IMR-90 (cell line): ENCODE measurements around the gene TSPAN4. TPM values are rescaled to one million over a fixed set of nuclear protein-coding genes. Genes with fewer than 3 reads are reported as not detected.

Experiments
- ATAC-seq: fragments of 200-7000 bp; cut with Tn5 transposase; 2 replicates; pipeline ENCODE4 v1.9.1; 2020; ENCODE audit warnings: low read depth, mild to moderate bottlenecking, moderate library complexity
- BruUV-seq: library from RNA; stranded (reverse); fragments of 400-500 nt; replicated peaks from 2 replicates; lab custom pipeline; 2021; lab: Mats Ljungman, UMichigan
- CTCF ChIA-PET: fragments of 300-600 bp; formaldehyde crosslinking; extraction: SDS; loops from one replicate; lab custom pipeline; 2021; ENCODE audit warnings: antibody characterized with exemption; lab: Yijun Ruan, JAX
- POLR2A ChIA-PET: fragments of 300-600 bp; sonication (Branson Sonifier 250); formaldehyde crosslinking; loops from one replicate; lab custom pipeline; 2022; ENCODE audit warnings: antibody characterized with exemption; ENCODE audit not compliant: unreplicated experiment; lab: Charles Lee
- DNase-seq: peaks from one replicate; pipeline ENCODE4 v3.0.0; 2013
- H2AFZ ChIP-seq: replicated peaks from 2 replicates; pipeline ENCODE3; 2013; ENCODE audit warnings: low read length, mild to moderate bottlenecking; ENCODE audit not compliant: poor library complexity
- H2AK5ac ChIP-seq: 2 replicates; pipeline ENCODE4 v1.6.1; 2013; ENCODE audit warnings: low read depth, low read length, inconsistent platforms
- H2AK9ac ChIP-seq: replicated peaks from 2 replicates; pipeline ENCODE3; 2013; ENCODE audit warnings: mild to moderate bottlenecking, low read depth, low read length, moderate library complexity; ENCODE audit not compliant: poor library complexity
- H2BK120ac ChIP-seq: 2 replicates; pipeline ENCODE4 v1.6.1; 2013; ENCODE audit warnings: low read depth, low read length, inconsistent platforms
- H2BK15ac ChIP-seq: 3 replicates; pipeline ENCODE4 v1.6.1; 2013; ENCODE audit warnings: low read depth, low read length, inconsistent platforms
- H2BK20ac ChIP-seq: 2 replicates; pipeline ENCODE4 v1.6.1; 2013; ENCODE audit warnings: low read depth, mild to moderate bottlenecking, inconsistent platforms, low read length, moderate library complexity
- H2BK5ac ChIP-seq: 2 replicates; pipeline ENCODE4 v1.6.1; 2013; ENCODE audit warnings: mild to moderate bottlenecking, low read depth, low read length, inconsistent platforms; ENCODE audit not compliant: poor library complexity, severe bottlenecking
- H3K14ac ChIP-seq: replicated peaks from 2 replicates; pipeline ENCODE4 v1.6.1; 2013; ENCODE audit warnings: low read depth, low read length, inconsistent platforms
- H3K18ac ChIP-seq: 2 replicates; pipeline ENCODE4 v1.6.1; 2013; ENCODE audit warnings: low read depth, low read length, control low read depth
- H3K23ac ChIP-seq: 2 replicates; pipeline ENCODE4 v1.6.1; 2013; ENCODE audit warnings: low read depth, low read length, inconsistent platforms
- H3K27ac ChIP-seq: 2 replicates; pipeline ENCODE4 v1.5.1; 2013; ENCODE audit warnings: mild to moderate bottlenecking, control low read depth, low read length; ENCODE audit not compliant: insufficient read depth
- H3K27me3 ChIP-seq: 2 replicates; pipeline ENCODE4 v1.6.1; 2013; ENCODE audit warnings: low read length; ENCODE audit not compliant: control insufficient read depth, insufficient read depth
- H3K36me3 ChIP-seq: 2 replicates; pipeline ENCODE4 v1.6.1; 2013; ENCODE audit warnings: low read length, mixed read lengths; ENCODE audit not compliant: control insufficient read depth, insufficient read depth
- H3K4ac ChIP-seq: 2 replicates; pipeline ENCODE4 v1.6.1; 2013; ENCODE audit warnings: low read depth, low read length, inconsistent platforms
- H3K4me1 ChIP-seq: 2 replicates; pipeline ENCODE4 v1.6.1; 2013; ENCODE audit warnings: low read length, mixed read lengths; ENCODE audit not compliant: control insufficient read depth, insufficient read depth
- H3K4me2 ChIP-seq: 2 replicates; pipeline ENCODE4 v1.6.1; 2013; ENCODE audit warnings: low read depth, mild to moderate bottlenecking, control low read depth, low read length, moderate library complexity
- H3K4me3 ChIP-seq: 2 replicates; pipeline ENCODE4 v1.5.1; 2013; ENCODE audit warnings: low read depth, mild to moderate bottlenecking, control low read depth, low read length, moderate library complexity; ENCODE audit not compliant: insufficient read depth
- H3K56ac ChIP-seq: 2 replicates; pipeline ENCODE4 v1.6.1; 2013; ENCODE audit warnings: low read length, inconsistent platforms; ENCODE audit not compliant: insufficient read depth; ENCODE audit errors: extremely low read depth
- H3K79me1 ChIP-seq, 2 experiments: 2 replicates each; pipeline ENCODE4 v1.6.1; 2013; ENCODE audit warnings: low read length in 2 of 2, inconsistent platforms in 1 of 2, low read depth in 1 of 2
- H3K9ac ChIP-seq: 2 replicates; pipeline ENCODE4 v1.6.1; 2013; ENCODE audit warnings: low read depth, low read length, control low read depth
- H3K9me1 ChIP-seq: 2 replicates; pipeline ENCODE4 v1.6.1; 2013; ENCODE audit warnings: low read length, inconsistent platforms; ENCODE audit not compliant: insufficient read depth
- H3K9me3 ChIP-seq: 2 replicates; pipeline ENCODE4 v1.6.1; 2013; ENCODE audit warnings: low read length; ENCODE audit not compliant: control insufficient read depth, insufficient read depth
- H4K20me1 ChIP-seq: 2 replicates; pipeline ENCODE4 v1.6.1; 2013; ENCODE audit warnings: low read length, inconsistent platforms; ENCODE audit not compliant: insufficient read depth
- H4K5ac ChIP-seq: 2 replicates; pipeline ENCODE4 v1.6.1; 2013; ENCODE audit warnings: mild to moderate bottlenecking, low read depth, low read length, control low read depth
- H4K8ac ChIP-seq, 2 experiments: 2 replicates each; pipeline ENCODE4 v1.6.1; 2013; ENCODE audit warnings: low read depth in 2 of 2, low read length in 2 of 2, control low read depth in 1 of 2, inconsistent platforms in 1 of 2
- H4K91ac ChIP-seq: 2 replicates; pipeline ENCODE4 v1.6.1; 2013; ENCODE audit warnings: low read depth, low read length, inconsistent platforms; ENCODE audit not compliant: insufficient read depth
- BHLHE40 ChIP-seq: fragments of 150-350 bp; IDR thresholded peaks from 2 replicates; pipeline ENCODE4 v1.6.1; 2016; ENCODE audit warnings: mild to moderate bottlenecking, low read depth, low read length
- CEBPB ChIP-seq: IDR thresholded peaks from 2 replicates; pipeline ENCODE4 v1.6.1; 2012; ENCODE audit warnings: low read depth, low read length, improper control_type of control experiment
- CHD1 ChIP-seq: IDR thresholded peaks from 2 replicates; pipeline ENCODE4 v1.6.1; 2012; ENCODE audit warnings: low read depth, low read length, improper control_type of control experiment
- CTCF ChIP-seq: conservative IDR thresholded peaks from 2 replicates; pipeline ENCODE4 v1.5.1; 2012; ENCODE audit warnings: mild to moderate bottlenecking, low read depth, low read length, improper control_type of control experiment
- ELK1 ChIP-seq: fragments of 150-350 bp; IDR thresholded peaks from 2 replicates; pipeline ENCODE4 v1.6.1; 2016; ENCODE audit warnings: low read depth, mild to moderate bottlenecking, low read length, moderate library complexity, borderline replicate concordance
- FOS ChIP-seq: fragments of 150-350 bp; IDR thresholded peaks from 2 replicates; pipeline ENCODE4 v1.6.1; 2016; ENCODE audit warnings: low read depth, low read length
- MAFK ChIP-seq: IDR thresholded peaks from 2 replicates; pipeline ENCODE4 v1.6.1; 2012; ENCODE audit warnings: low read depth, low read length, improper control_type of control experiment
- MAZ ChIP-seq: IDR thresholded peaks from 2 replicates; pipeline ENCODE4 v1.6.1; 2012; ENCODE audit warnings: low read depth, mild to moderate bottlenecking, low read length, improper control_type of control experiment, moderate library complexity, borderline replicate concordance
- MXI1 ChIP-seq: IDR thresholded peaks from 2 replicates; pipeline ENCODE4 v1.6.1; 2012; ENCODE audit warnings: low read depth, mild to moderate bottlenecking, low read length, moderate library complexity, borderline replicate concordance
- NFE2L2 ChIP-seq: fragments of 150-350 bp; IDR thresholded peaks from 2 replicates; pipeline ENCODE4 v1.6.1; 2016; ENCODE audit warnings: low read depth, mild to moderate bottlenecking, low read length
- POLR2A ChIP-seq: IDR thresholded peaks from 2 replicates; pipeline ENCODE4 v1.6.1; 2012; ENCODE audit warnings: mild to moderate bottlenecking, low read depth, low read length
- RAD21 ChIP-seq: IDR thresholded peaks from 2 replicates; pipeline ENCODE4 v1.6.1; 2012; ENCODE audit warnings: low read length, improper control_type of control experiment
- RCOR1 ChIP-seq: IDR thresholded peaks from 2 replicates; pipeline ENCODE4 v1.6.1; 2012; ENCODE audit warnings: mild to moderate bottlenecking, low read length, improper control_type of control experiment; ENCODE audit not compliant: insufficient replicate concordance
- RFX5 ChIP-seq: IDR thresholded peaks from 2 replicates; pipeline ENCODE4 v1.8.0; 2012; ENCODE audit warnings: low read depth, mild to moderate bottlenecking, low read length, moderate library complexity
- SMC3 ChIP-seq: fragments of 150-350 bp; IDR thresholded peaks from 2 replicates; pipeline ENCODE4 v1.6.1; 2016; ENCODE audit warnings: low read depth, mild to moderate bottlenecking, antibody characterized with exemption, low read length, moderate library complexity
- USF2 ChIP-seq: fragments of 150-350 bp; IDR thresholded peaks from 2 replicates; pipeline ENCODE4 v1.6.1; 2017; ENCODE audit warnings: mild to moderate bottlenecking, antibody characterized with exemption, low read length, low read depth
- WGBS, 2 experiments: methylation state at CpG; one replicate each; pipeline versions ENCODE4 v1.1.5 to v1.1.7; 2013; ENCODE audit warnings: missing lambda C conversion rate in 2 of 2; ENCODE audit not compliant: insufficient read length in 1 of 2; ENCODE audit errors: extremely low coverage in 2 of 2; 5-methylcytosine and 5-hydroxymethylcytosine counted together
- dilution Hi-C: fragments of 300-500 bp; cut with HindIII; formaldehyde crosslinking; loops from one replicate; pipeline ENCODE4 v1.14.3; 2018; ENCODE audit warnings: low sequenced_read_pairs; ENCODE audit not compliant: unreplicated experiment
- in situ Hi-C: fragments of 300-500 bp; cut with MboI; formaldehyde crosslinking; loops from 3 replicates; pipeline ENCODE4 v1.14.3; 2019; ENCODE audit warnings: low sequenced_read_pairs, inconsistent platforms, mixed read lengths
- intact Hi-C: fragments of 100-400 bp; cut with micrococcal nuclease; formaldehyde crosslinking; loops from 2 replicates; pipeline ENCODE4 v1.10.0; 2022
- polyA plus RNA-seq, 3 experiments: library from polyadenylated mRNA; depleted of rRNA; stranded (reverse); fragments of >200 nt; gene quantifications; 2 replicates each; pipeline ENCODE4 v1.2.3, GENCODE V29; 2012; ENCODE audit warnings: low replicate concordance in 1 of 3
- total RNA-seq: library from RNA; depleted of rRNA; stranded (reverse); fragments of >200 nt; gene quantifications from 2 replicates; pipeline ENCODE4 v1.2.3, GENCODE V29; 2012

Gene TSPAN4
- total and polyA plus RNA-seq, 2 of the 4 experiments (the other 2 are of a cell fraction) = 161 to 293 TPM

- POLR2A ChIA-PET = no interaction called here
- CTCF ChIA-PET = no interaction called here
- H2BK20ac ChIP-seq = no peak overlapping the region
- no peak overlapping the region for H2BK5ac ChIP-seq
- no TSS peak for BruUV-seq
- WGBS, 2 experiments = no CpG with 5 or more reads among the region's 8 CpGs
- peaks cover 18 to 86% of the 10 kb centered on the region in 2 experiments for H3K79me1 ChIP-seq
- H2AK9ac ChIP-seq = no peak overlapping the region
- dilution Hi-C loops (no loop called here), in situ Hi-C loops (no loop called here), intact Hi-C loops (no loop called here)
- no peak overlapping the region for H2BK120ac ChIP-seq
- H3K56ac ChIP-seq = no peak overlapping the region
- DNase-seq (no peak), ATAC-seq (no peak)
- no peak overlapping the region for H3K23ac ChIP-seq
- peaks cover 23% of the 10 kb centered on the region for H3K36me3 ChIP-seq
- no peak overlapping the region for H2AFZ ChIP-seq
- H3K4me2 ChIP-seq = no peak overlapping the region
- no peak overlapping the region for H4K5ac ChIP-seq
- H2BK15ac ChIP-seq = no peak overlapping the region
- no peak overlapping the region for H3K4ac ChIP-seq
- H3K14ac ChIP-seq = no peak overlapping the region
- H2AK5ac ChIP-seq = no peak overlapping the region
- H4K20me1 ChIP-seq = peaks cover 75% of the 10 kb centered on the region
- H3K27me3 ChIP-seq = no peaks in the 10 kb centered on the region
- no peak overlapping the region for H3K18ac ChIP-seq
- no peak overlapping the region for H3K4me3 ChIP-seq
- no peak overlapping the region for H4K8ac ChIP-seq
- no peak overlapping the region for H3K27ac ChIP-seq
- no peak overlapping the region for H4K91ac ChIP-seq
- no peaks in the 10 kb centered on the region for H3K9me1 ChIP-seq
- H3K9ac ChIP-seq = no peak overlapping the region
- H3K9me3 ChIP-seq = no peaks in the 10 kb centered on the region
- no peak for TF ChIP-seq MAZ
- TF ChIP-seq MAFK = no peak
- TF ChIP-seq MXI1 = no peak
- TF ChIP-seq ELK1 = no peak
- TF ChIP-seq CHD1 = no peak
- TF ChIP-seq POLR2A = no peak
- TF ChIP-seq RFX5 = no peak
- no peak for TF ChIP-seq NFE2L2
- TF ChIP-seq USF2 = no peak
- TF ChIP-seq CEBPB = no peak
- TF ChIP-seq FOS = no peak
- TF ChIP-seq SMC3 = no peak
- no peak for TF ChIP-seq RCOR1
- no peak for TF ChIP-seq CTCF
- no peak for TF ChIP-seq BHLHE40
- no peak for TF ChIP-seq RAD21
- peaks cover 10% of the 10 kb centered on the region for H3K4me1 ChIP-seq
These were observed 13.7 kb downstream of the TSPAN4 start for GRCh38 chr11:856397-856796.
